HEK293 (cell line): Measurements from ENCODE around the gene SMOC1.

Experiments
- BCL11A ChIP-seq: fragments of 450-650 bp; formaldehyde crosslinking; IDR thresholded peaks from 2 replicates; pipeline ENCODE4 v1.5.1; 2016; ENCODE audit warnings: low read depth, missing biosample characterization, missing genetic modification characterization
- EGR2 ChIP-seq: fragments of 450-650 bp; formaldehyde crosslinking; IDR thresholded peaks from 2 replicates; pipeline ENCODE4 v1.5.1; 2016; ENCODE audit warnings: low read depth, missing biosample characterization, missing genetic modification characterization
- KLF8 ChIP-seq: fragments of 450-650 bp; formaldehyde crosslinking; IDR thresholded peaks from 2 replicates; pipeline ENCODE4 v1.5.1; 2016; ENCODE audit warnings: missing biosample characterization, missing genetic modification characterization
- KLF9 ChIP-seq: fragments of 450-650 bp; formaldehyde crosslinking; IDR thresholded peaks from 2 replicates; pipeline ENCODE4 v1.5.1; 2016; ENCODE audit warnings: missing biosample characterization, missing genetic modification characterization, low read depth
- OVOL3 ChIP-seq: fragments of 450-650 bp; formaldehyde crosslinking; IDR thresholded peaks from 2 replicates; pipeline ENCODE4 v1.5.1; 2016; ENCODE audit warnings: missing biosample characterization, missing genetic modification characterization
- SALL2 ChIP-seq: fragments of 450-650 bp; formaldehyde crosslinking; IDR thresholded peaks from 2 replicates; pipeline ENCODE4 v1.5.0; 2017; ENCODE audit warnings: missing biosample characterization, mild to moderate bottlenecking, missing genetic modification characterization, borderline replicate concordance
- TRIM28 ChIP-seq: IDR thresholded peaks from 2 replicates; pipeline ENCODE4 v1.6.1; 2011; ENCODE audit warnings: low read length, control low read depth, borderline replicate concordance
- ZBTB17 ChIP-seq: fragments of 450-650 bp; formaldehyde crosslinking; IDR thresholded peaks from 2 replicates; pipeline ENCODE4 v1.5.1; 2016; ENCODE audit warnings: missing biosample characterization, missing genetic modification characterization
- ZBTB8A ChIP-seq: fragments of 450-650 bp; formaldehyde crosslinking; IDR thresholded peaks from 2 replicates; pipeline ENCODE4 v1.5.1; 2016; ENCODE audit warnings: missing biosample characterization, missing genetic modification characterization
- ZFP3 ChIP-seq: fragments of 450-650 bp; formaldehyde crosslinking; IDR thresholded peaks from 2 replicates; pipeline ENCODE4 v1.5.1; 2016; ENCODE audit warnings: low read depth, missing biosample characterization, missing genetic modification characterization
- ZNF114 ChIP-seq: fragments of 450-650 bp; formaldehyde crosslinking; IDR thresholded peaks from 2 replicates; pipeline ENCODE4 v1.5.0; 2017; ENCODE audit warnings: missing biosample characterization, missing genetic modification characterization
- ZNF138 ChIP-seq: fragments of 450-650 bp; formaldehyde crosslinking; IDR thresholded peaks from 2 replicates; pipeline ENCODE4 v1.5.1; 2016; ENCODE audit warnings: missing biosample characterization, missing genetic modification characterization, borderline replicate concordance
- ZNF140 ChIP-seq: fragments of 450-650 bp; formaldehyde crosslinking; IDR thresholded peaks from 2 replicates; pipeline ENCODE4 v1.5.1; 2016; ENCODE audit warnings: missing biosample characterization, missing genetic modification characterization
- ZNF146 ChIP-seq: fragments of 450-650 bp; formaldehyde crosslinking; IDR thresholded peaks from 2 replicates; pipeline ENCODE4 v1.5.1; 2016; ENCODE audit warnings: missing biosample characterization, missing genetic modification characterization
- ZNF324 ChIP-seq: fragments of 450-650 bp; formaldehyde crosslinking; IDR thresholded peaks from 2 replicates; pipeline ENCODE4 v1.5.1; 2016; ENCODE audit warnings: missing biosample characterization, missing genetic modification characterization
- ZNF354C ChIP-seq: fragments of 450-650 bp; formaldehyde crosslinking; IDR thresholded peaks from 2 replicates; pipeline ENCODE4 v1.5.1; 2016; ENCODE audit warnings: missing biosample characterization, missing genetic modification characterization, low read depth, borderline replicate concordance
- ZNF433 ChIP-seq: fragments of 450-650 bp; formaldehyde crosslinking; IDR thresholded peaks from 2 replicates; pipeline ENCODE4 v1.5.1; 2016; ENCODE audit warnings: missing biosample characterization, missing genetic modification characterization, low read depth
- ZNF473 ChIP-seq: fragments of 450-650 bp; formaldehyde crosslinking; IDR thresholded peaks from 2 replicates; pipeline ENCODE4 v1.5.1; 2017; ENCODE audit warnings: missing biosample characterization, missing genetic modification characterization
- ZNF629 ChIP-seq: fragments of 450-650 bp; formaldehyde crosslinking; IDR thresholded peaks from 2 replicates; pipeline ENCODE4 v1.5.1; 2017; ENCODE audit warnings: missing biosample characterization, missing genetic modification characterization
- ZNF664 ChIP-seq: fragments of 450-650 bp; formaldehyde crosslinking; IDR thresholded peaks from 2 replicates; pipeline ENCODE4 v1.5.1; 2016; ENCODE audit warnings: missing biosample characterization, missing genetic modification characterization
- ZNF776 ChIP-seq: fragments of 450-650 bp; formaldehyde crosslinking; IDR thresholded peaks from 2 replicates; pipeline ENCODE4 v1.5.0; 2017; ENCODE audit warnings: missing biosample characterization, missing genetic modification characterization, borderline replicate concordance
- ZSCAN23 ChIP-seq: fragments of 450-650 bp; formaldehyde crosslinking; IDR thresholded peaks from 2 replicates; pipeline ENCODE4 v1.5.1; 2016; ENCODE audit warnings: missing biosample characterization, missing genetic modification characterization
- ZSCAN30 ChIP-seq: fragments of 450-650 bp; IDR thresholded peaks from 2 replicates; pipeline ENCODE4 v1.5.1; 2018; ENCODE audit warnings: missing biosample characterization, mild to moderate bottlenecking, missing genetic modification characterization, moderate library complexity
- TF ChIP-seq, protein P1 (sequence below): fragments of 450-650 bp; IDR thresholded peaks from 2 replicates; pipeline ENCODE4 v1.5.1; 2018; ENCODE audit warnings: missing biosample characterization, mild to moderate bottlenecking, missing genetic modification characterization
- TF ChIP-seq, protein P2 (sequence below): fragments of 450-650 bp; formaldehyde crosslinking; IDR thresholded peaks from 2 replicates; pipeline ENCODE4 v1.5.1; 2016; ENCODE audit warnings: missing biosample characterization, missing genetic modification characterization
- TF ChIP-seq, protein P3 (sequence below): fragments of 450-650 bp; formaldehyde crosslinking; IDR thresholded peaks from 2 replicates; pipeline ENCODE4 v1.5.1; 2016; ENCODE audit warnings: missing biosample characterization, missing genetic modification characterization
- TF ChIP-seq, protein P4 (sequence below): fragments of 450-650 bp; formaldehyde crosslinking; IDR thresholded peaks from 2 replicates; pipeline ENCODE4 v1.5.1; 2017; ENCODE audit warnings: missing biosample characterization, missing genetic modification characterization
- TF ChIP-seq, protein P5 (sequence below): fragments of 450-650 bp; formaldehyde crosslinking; IDR thresholded peaks from 2 replicates; pipeline ENCODE4 v1.5.1; 2017; ENCODE audit warnings: missing biosample characterization, missing genetic modification characterization
- TF ChIP-seq, protein P6 (sequence below): fragments of 450-650 bp; formaldehyde crosslinking; IDR thresholded peaks from 2 replicates; pipeline ENCODE4 v1.5.1; 2017; ENCODE audit warnings: missing biosample characterization, missing genetic modification characterization
- TF ChIP-seq, protein P7 (sequence below): fragments of 450-650 bp; formaldehyde crosslinking; IDR thresholded peaks from 2 replicates; pipeline ENCODE4 v1.5.1; 2016; ENCODE audit warnings: missing biosample characterization, missing genetic modification characterization

Gene SMOC1

DNA sequence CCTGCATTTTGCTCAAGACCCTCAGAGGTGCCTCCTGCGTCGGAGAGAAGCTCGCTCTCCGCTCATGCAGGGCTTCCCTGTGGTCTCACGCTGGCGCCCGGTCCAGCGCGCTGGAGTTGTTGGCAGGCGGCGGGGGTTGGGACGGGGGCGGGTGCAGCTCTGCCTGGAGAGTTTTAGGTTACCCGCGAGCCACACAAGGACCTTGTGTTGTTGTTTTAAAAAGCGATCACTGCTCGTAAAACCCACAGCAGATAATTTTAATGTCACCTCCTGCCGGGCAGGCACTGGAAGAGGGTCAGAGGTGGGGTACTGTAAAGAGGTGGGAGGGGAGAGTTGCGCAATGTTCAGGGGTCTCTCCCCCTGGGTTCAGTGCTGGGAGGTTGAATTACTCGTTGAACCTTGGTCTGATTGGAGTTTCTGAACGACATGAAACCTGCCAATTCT is 850 bp downstream of the SMOC1 start (continued):
- TF ChIP-seq, protein P1, sequence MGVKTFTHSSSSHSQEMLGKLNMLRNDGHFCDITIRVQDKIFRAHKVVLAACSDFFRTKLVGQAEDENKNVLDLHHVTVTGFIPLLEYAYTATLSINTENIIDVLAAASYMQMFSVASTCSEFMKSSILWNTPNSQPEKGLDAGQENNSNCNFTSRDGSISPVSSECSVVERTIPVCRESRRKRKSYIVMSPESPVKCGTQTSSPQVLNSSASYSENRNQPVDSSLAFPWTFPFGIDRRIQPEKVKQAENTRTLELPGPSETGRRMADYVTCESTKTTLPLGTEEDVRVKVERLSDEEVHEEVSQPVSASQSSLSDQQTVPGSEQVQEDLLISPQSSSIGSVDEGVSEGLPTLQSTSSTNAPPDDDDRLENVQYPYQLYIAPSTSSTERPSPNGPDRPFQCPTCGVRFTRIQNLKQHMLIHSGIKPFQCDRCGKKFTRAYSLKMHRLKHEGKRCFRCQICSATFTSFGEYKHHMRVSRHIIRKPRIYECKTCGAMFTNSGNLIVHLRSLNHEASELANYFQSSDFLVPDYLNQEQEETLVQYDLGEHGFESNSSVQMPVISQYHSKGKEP (tag by site-specific recombination) = peak; percentile 68
- TF ChIP-seq, protein P2, sequence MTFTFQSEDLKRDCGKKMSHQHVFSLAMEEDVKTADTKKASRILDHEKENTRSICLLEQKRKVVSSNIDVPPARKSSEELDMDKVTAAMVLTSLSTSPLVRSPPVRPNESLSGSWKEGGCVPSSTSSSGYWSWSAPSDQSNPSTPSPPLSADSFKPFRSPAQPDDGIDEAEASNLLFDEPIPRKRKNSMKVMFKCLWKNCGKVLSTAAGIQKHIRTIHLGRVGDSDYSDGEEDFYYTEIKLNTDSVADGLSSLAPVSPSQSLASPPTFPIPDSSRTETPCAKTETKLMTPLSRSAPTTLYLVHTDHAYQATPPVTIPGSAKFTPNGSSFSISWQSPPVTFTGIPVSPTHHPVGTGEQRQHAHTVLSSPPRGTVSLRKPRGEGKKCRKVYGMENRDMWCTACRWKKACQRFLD (tag by site-specific recombination) = no peak
- peak; percentile 57 for TF ChIP-seq OVOL3
- TF ChIP-seq ZSCAN30 (tag by site-specific recombination) = peak; percentile 89
- no peak for TF ChIP-seq SALL2
- peak; percentile 78 for TF ChIP-seq KLF9 (tag by site-specific recombination)
- peak; percentile 75; the same call in 1 of the 2 replicates for TF ChIP-seq EGR2
- TF ChIP-seq, protein P3, sequence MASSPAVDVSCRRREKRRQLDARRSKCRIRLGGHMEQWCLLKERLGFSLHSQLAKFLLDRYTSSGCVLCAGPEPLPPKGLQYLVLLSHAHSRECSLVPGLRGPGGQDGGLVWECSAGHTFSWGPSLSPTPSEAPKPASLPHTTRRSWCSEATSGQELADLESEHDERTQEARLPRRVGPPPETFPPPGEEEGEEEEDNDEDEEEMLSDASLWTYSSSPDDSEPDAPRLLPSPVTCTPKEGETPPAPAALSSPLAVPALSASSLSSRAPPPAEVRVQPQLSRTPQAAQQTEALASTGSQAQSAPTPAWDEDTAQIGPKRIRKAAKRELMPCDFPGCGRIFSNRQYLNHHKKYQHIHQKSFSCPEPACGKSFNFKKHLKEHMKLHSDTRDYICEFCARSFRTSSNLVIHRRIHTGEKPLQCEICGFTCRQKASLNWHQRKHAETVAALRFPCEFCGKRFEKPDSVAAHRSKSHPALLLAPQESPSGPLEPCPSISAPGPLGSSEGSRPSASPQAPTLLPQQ (tag by site-specific recombination) = peak; percentile 75
- peak; percentile 62; the same call in 1 of the 2 replicates for TF ChIP-seq BCL11A (tag by site-specific recombination)
- TF ChIP-seq ZSCAN23 (tag by site-specific recombination) = 0 out of 2 replicates have a peak, but pooled peaks have one; percentile 64
- TF ChIP-seq, protein P4, sequence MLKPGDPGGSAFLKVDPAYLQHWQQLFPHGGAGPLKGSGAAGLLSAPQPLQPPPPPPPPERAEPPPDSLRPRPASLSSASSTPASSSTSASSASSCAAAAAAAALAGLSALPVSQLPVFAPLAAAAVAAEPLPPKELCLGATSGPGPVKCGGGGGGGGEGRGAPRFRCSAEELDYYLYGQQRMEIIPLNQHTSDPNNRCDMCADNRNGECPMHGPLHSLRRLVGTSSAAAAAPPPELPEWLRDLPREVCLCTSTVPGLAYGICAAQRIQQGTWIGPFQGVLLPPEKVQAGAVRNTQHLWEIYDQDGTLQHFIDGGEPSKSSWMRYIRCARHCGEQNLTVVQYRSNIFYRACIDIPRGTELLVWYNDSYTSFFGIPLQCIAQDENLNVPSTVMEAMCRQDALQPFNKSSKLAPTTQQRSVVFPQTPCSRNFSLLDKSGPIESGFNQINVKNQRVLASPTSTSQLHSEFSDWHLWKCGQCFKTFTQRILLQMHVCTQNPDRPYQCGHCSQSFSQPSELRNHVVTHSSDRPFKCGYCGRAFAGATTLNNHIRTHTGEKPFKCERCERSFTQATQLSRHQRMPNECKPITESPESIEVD (tag by site-specific recombination) = peak; percentile 93
- 0 out of 2 replicates have a peak, but pooled peaks have one; percentile 11 for TF ChIP-seq ZNF146 (tag by site-specific recombination)
- TF ChIP-seq ZNF629 (tag by site-specific recombination) = peak; percentile 66; the same call in 1 of the 2 replicates
- 0 out of 2 replicates have a peak, but pooled peaks have one; percentile 28 for TF ChIP-seq ZNF664
- no peak for TF ChIP-seq ZBTB17
- TF ChIP-seq ZBTB8A = peak; percentile 25
- TF ChIP-seq ZNF324 (tag by site-specific recombination) = peak; percentile 61; the same call in 1 of the 2 replicates
- TF ChIP-seq KLF8 (tag by site-specific recombination) = peak; percentile 69; the same call in 1 of the 2 replicates
- TF ChIP-seq ZNF114 (tag by site-specific recombination) = no peak
- TF ChIP-seq ZNF776 (tag by site-specific recombination) = no peak
- TF ChIP-seq ZNF473 (tag by site-specific recombination) = no peak
- TF ChIP-seq ZFP3 (tag by site-specific recombination) = 0 out of 2 replicates have a peak, but pooled peaks have one; percentile 22
- TF ChIP-seq, protein P5, sequence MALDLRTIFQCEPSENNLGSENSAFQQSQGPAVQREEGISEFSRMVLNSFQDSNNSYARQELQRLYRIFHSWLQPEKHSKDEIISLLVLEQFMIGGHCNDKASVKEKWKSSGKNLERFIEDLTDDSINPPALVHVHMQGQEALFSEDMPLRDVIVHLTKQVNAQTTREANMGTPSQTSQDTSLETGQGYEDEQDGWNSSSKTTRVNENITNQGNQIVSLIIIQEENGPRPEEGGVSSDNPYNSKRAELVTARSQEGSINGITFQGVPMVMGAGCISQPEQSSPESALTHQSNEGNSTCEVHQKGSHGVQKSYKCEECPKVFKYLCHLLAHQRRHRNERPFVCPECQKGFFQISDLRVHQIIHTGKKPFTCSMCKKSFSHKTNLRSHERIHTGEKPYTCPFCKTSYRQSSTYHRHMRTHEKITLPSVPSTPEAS (tag by site-specific recombination) = no peak
- TF ChIP-seq ZNF138 (tag by site-specific recombination) = no peak
- no peak for TF ChIP-seq ZNF140
- no peak for TF ChIP-seq ZNF433 (tag by site-specific recombination)
- TF ChIP-seq ZNF354C (tag by site-specific recombination) = no peak
- TF ChIP-seq, protein P6, sequence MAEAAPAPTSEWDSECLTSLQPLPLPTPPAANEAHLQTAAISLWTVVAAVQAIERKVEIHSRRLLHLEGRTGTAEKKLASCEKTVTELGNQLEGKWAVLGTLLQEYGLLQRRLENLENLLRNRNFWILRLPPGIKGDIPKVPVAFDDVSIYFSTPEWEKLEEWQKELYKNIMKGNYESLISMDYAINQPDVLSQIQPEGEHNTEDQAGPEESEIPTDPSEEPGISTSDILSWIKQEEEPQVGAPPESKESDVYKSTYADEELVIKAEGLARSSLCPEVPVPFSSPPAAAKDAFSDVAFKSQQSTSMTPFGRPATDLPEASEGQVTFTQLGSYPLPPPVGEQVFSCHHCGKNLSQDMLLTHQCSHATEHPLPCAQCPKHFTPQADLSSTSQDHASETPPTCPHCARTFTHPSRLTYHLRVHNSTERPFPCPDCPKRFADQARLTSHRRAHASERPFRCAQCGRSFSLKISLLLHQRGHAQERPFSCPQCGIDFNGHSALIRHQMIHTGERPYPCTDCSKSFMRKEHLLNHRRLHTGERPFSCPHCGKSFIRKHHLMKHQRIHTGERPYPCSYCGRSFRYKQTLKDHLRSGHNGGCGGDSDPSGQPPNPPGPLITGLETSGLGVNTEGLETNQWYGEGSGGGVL (tag by site-specific recombination) = peak; percentile 83
- TF ChIP-seq TRIM28 = no peak
- TF ChIP-seq, protein P7, sequence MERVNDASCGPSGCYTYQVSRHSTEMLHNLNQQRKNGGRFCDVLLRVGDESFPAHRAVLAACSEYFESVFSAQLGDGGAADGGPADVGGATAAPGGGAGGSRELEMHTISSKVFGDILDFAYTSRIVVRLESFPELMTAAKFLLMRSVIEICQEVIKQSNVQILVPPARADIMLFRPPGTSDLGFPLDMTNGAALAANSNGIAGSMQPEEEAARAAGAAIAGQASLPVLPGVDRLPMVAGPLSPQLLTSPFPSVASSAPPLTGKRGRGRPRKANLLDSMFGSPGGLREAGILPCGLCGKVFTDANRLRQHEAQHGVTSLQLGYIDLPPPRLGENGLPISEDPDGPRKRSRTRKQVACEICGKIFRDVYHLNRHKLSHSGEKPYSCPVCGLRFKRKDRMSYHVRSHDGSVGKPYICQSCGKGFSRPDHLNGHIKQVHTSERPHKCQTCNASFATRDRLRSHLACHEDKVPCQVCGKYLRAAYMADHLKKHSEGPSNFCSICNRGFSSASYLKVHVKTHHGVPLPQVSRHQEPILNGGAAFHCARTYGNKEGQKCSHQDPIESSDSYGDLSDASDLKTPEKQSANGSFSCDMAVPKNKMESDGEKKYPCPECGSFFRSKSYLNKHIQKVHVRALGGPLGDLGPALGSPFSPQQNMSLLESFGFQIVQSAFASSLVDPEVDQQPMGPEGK = peak; percentile 71
